RPMI7951 (cell line): Measurements from ENCODE around the gene PBX2. TPM values are rescaled to one million over a fixed set of nuclear protein-coding genes. Genes with fewer than 3 reads are reported as not detected.
"Not testable (repeated sequence)": the region's sequence is repeated elsewhere in the genome, so short reads cannot be mapped to it uniquely, and the experiment has no call there.

Experiments used
- DNase-seq: peaks from one replicate; pipeline ENCODE4 v3.0.0-alpha.2; 2012; ENCODE audit warnings: low read depth
- total RNA-seq: library from RNA; depleted of rRNA; stranded (reverse); fragments of >200 nt; shearing (Covaris generic); gene quantifications from 2 replicates; pipeline ENCODE4 v1.2.3, GENCODE V29; 2014

PBX2 gene
- total RNA-seq, 1 experiment from 2014 or later: 15.7 TPM

GRCh38 chr6:32187009-32187709 is 2.8 kb downstream of the PBX2 start:
- no peak for DNase-seq

GRCh38 chr6:32186151-32186840 is 3.7 kb downstream of the PBX2 start:
- DNase-seq: not testable (repeated sequence)

GRCh38 chr6:32185681-32186131 is 4.3 kb downstream of the PBX2 start:
- peak; percentile 91 for DNase-seq

DNA sequence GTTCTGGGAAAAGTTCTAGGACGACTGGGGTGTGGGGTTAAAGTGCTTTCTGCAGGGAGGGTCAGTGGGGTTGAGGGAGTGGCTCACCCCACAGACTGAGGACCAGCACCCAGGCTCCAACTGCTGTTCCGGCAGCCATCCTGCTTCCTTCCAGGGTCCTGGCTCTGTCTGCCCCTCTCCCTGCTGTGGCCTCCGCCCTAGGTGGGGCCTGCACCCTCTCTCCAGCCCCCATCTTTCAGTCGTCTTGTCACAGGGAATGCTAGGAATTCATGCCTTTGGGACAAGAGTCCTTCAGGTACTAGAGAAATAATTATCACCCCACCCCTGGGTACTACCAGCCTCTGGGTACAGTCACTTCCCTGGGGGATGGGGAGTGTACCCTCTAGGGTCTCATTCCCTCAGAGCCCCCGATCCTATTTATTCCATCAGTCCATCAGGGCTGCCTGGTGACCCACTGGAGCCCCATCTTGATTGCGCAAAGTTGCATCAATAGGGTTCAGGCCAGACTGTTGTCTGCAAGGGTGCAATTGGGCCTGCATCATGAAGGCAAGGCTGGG is 5.8 kb downstream of the PBX2 start, which contains the start of gene AGER:
Gene AGER (minus strand): TSS at position 170 of the 557 bp plus-strand sequence. CDS start 31 bp downstream, at position 139.
- no peak for DNase-seq

DNA sequence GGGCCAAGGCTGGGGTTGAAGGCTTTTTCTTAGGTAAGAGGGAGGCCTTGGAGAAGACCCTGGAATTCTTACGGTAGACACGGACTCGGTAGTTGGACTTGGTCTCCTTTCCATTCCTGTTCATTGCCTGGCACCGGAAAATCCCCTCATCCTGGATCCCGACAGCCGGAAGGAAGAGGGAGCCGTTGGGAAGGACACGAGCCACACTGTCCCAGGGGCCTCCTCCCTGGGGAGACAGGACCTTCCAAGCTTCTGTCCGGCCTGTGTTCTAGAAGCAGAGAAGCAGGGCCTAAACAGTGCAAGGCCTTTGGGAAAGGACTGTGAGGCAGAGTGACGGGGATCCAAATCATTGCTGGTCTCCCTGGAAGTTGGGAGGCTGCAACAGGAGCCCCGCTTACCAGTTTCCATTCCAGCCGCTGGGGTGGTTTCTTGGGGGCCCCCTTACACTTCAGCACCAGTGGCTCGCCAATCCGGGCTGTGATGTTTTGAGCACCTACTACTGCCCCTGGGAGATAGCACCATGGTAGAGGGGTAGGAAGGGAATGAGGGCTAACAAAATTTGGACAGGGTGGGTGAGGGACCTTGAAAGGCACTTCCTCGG is 6.4 kb downstream of the PBX2 start:
- DNase-seq: no peak

GRCh38 chr6:32183030-32183429 is 7.0 kb downstream of the PBX2 start:
- no peak for DNase-seq

DNA sequence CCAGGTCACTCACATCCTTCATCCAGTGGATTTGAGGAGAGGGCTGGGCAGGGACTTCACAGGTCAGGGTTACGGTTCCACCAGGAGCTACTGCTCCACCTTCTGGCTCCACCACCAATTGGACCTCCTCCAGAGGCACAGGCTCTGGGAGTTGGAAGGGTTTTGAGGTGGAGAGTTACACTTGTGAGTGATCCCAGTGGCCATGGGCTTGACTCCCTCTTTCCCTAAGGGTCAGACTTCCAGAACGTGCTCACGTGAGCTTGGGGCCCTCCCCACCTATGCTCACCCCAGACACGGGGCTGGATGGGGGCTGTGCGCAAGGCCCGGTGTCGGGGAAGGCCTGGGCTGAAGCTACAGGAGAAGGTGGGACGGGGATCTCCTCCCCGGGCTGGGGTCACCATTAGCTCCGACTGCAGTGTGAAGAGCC is 7.4 kb downstream of the PBX2 start:
- DNase-seq: no peak

DNA sequence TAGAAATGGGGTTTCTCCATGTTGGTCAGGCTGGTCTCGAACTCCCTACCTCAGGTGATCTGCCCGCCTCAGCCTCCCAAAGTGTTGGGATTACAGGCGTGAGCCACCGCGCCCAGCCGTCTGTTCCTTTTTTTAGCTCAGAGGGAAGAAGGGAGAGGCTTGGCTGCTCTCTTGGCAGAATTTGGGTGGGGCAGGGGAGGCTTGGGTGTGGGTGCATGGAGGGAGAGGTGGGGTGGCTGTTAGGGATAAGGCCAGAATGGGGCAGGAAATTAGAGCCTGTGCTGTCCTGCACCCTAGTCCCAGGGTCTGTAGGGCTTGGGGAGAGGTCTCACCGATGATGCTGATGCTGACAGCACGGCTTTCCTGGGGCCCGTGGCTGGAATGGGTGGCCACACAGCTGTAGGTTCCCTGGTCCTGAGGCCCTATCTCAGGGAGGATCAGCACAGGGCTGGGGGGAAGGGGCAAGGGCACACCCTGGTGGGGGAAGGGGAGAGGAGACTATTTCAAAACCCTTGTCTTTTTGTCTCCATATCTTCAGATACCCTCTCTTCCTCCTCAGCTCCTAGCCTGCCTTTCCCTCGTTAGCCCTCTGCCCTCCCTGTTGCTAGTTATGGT is 8.0 kb downstream of the PBX2 start:
- no peak for DNase-seq

DNA sequence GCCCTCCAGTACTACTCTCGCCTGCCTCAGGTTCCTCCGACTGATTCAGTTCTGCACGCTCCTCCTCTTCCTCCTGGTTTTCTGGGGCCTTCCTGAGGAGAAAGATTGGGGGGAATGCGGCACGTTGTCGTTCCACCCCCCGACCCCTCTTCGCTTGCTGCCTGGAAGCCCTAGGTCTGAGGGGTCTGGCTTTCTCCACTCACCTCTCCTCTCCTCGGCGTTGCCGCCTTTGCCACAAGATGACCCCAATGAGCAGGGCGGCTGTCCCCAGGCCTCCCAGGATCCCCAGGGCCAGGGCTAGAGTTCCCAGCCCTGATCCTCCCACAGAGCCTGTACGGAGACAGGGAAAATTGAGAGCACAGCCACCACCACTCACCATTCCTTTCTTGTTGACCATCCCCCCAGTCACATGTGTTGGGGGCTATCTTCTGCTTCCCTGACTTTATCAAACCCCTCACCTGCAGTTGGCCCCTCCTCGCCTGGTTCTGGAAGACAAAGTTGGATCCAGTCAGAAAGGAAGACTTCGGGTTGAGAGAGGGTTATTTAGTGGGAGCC is 8.8 kb downstream of the PBX2 start:
- DNase-seq: no peak

- no peak for DNase-seq
These were observed 10.1 kb downstream of the PBX2 start for GRCh38 chr6:32179766-32180405.

- no peak for DNase-seq
These were observed 11.2 kb downstream of the PBX2 start for GRCh38 chr6:32178547-32179440.

DNA sequence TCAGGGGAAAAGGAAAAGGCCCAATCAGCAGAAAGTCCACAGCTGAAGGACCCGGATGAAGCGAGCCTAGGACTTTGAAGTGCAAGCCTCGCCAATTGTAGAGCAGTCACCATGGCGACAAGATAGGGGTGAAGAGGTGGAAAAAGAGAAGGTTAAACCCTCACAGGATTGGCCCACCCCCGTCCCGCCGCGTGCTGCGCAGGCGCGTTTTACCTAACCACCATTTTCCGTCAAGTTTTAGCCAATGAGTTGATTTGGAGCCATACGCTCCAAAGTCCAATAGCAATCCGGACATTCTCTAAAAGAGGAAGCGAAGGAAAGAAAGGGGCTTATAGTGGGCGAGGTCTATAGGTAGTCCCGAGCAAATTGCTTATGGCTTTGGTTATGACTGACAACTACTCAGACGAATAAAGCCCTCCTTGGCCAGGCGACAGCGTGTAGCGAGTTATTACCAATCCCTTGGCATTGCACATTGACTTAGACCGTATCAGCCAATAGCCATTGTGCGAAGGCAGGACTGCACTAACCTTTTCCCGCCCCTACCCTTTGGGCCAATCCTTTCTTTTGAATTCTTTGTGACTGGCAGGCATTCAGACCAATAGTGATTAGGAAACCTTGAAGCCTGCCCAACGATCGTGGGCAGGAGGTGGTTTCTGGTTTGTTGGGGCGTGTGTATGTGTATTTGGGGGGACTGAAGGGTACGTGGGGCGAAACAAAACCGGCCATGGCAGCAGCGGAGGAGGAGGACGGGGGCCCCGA is 12.0 kb downstream of the PBX2 start, which contains the start of gene RNF5:
Gene RNF5 (plus strand): TSS at position 618 of the 759 bp plus-strand sequence. CDS start 107 bp downstream, at position 725.
- peak; percentile 100 for DNase-seq

DNA sequence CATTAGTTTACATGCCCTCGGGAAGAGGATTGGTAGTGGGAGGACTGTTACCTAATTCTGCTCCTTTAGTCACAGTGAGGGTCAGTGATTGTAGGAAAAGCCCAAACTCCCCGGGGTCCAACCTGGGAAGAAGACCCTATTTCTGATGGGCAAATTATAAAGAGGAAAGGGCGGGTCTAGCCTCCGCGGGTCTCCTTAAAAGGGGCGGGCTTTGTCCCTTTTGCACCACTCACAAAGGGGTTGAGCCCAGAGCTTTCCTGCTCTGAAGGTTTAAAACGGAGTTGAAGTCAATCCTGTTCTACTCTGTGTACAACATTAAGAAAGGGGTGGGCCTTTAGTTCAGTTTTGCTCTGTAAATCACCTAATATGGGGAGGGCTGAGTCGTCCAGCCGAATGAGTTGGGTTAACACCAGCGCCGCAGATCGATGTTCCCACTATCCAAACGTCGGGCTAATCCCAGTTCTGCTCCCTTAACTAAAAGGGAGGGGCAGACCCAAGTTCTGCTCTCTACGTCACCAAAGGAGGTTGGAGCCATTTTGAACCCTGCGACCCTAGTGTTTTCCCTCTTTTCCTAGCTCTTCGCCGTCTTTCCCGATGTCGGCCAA is 12.7 kb downstream of the PBX2 start:
- no peak for DNase-seq

DNA sequence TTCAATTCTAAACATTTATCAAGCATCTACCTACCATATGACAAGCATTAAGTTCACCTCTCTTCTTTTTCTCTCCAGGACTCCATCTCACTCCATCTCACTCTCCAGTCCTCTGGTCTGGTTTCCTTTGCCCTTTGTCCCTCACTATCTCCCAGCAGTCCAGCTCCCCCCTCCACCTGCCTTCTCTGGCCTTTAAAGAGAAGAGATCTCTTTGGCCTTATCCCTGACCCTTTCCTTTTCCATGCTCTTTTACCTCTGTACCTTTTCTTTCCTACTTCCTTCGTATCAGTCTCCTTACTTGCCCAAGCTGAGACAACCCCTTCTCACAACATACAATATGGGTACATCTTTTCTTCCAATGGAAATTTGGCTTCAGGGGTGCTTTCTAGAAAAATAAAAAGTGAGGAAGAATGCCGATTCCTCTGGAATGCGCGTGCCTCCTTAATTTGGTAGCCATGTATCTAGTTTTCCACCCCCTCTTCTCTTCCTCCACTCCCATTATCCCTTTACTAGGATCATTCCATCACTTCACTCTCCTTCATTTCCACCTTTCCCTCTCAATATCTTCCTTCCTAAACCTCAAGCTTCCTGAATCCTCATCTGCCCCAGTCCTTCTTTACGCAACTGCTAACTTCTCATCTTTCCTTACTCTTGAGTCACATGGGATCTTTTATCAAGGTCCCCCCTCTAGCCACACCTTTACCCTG is 13.4 kb downstream of the PBX2 start:
- DNase-seq: peak; percentile 68

- peak; percentile 98 for DNase-seq
These were observed 14.1 kb downstream of the PBX2 start, which contains the start of gene AGPAT1 for GRCh38 chr6:32175711-32176475. AGPAT1 (minus strand) TSS chr6:32176084; CDS start chr6:32171496, 4,588 bp downstream.

DNA sequence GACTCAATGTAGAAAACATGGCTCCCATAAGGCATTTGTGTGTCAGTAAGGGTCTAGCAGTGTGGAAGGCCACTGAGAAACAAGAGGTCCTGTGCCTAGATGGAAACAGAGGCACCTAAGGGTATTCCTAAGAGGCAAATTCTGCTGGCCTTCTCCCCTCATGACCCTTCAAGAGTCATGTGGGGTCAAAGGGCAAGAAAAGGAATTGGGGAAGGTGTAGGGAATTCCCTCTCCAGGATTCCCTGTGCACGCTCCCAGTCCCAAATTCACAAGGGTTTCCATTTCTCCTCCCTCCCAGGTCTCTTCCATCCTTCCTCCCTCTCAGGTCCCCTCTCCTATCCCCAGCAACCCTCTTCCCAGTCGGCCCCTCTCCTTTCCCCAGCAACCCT is 14.7 kb downstream of the PBX2 start:
- no peak for DNase-seq

GRCh38 chr6:32174416-32174815 is 15.6 kb downstream of the PBX2 start:
- DNase-seq: no peak
